EL (cell line): ENCODE results near the gene CACNA1I.

Source experiments
- DNase-seq: peaks from one replicate; pipeline ENCODE4 v3.0.0-alpha.2; 2016

The CACNA1I gene

DNA sequence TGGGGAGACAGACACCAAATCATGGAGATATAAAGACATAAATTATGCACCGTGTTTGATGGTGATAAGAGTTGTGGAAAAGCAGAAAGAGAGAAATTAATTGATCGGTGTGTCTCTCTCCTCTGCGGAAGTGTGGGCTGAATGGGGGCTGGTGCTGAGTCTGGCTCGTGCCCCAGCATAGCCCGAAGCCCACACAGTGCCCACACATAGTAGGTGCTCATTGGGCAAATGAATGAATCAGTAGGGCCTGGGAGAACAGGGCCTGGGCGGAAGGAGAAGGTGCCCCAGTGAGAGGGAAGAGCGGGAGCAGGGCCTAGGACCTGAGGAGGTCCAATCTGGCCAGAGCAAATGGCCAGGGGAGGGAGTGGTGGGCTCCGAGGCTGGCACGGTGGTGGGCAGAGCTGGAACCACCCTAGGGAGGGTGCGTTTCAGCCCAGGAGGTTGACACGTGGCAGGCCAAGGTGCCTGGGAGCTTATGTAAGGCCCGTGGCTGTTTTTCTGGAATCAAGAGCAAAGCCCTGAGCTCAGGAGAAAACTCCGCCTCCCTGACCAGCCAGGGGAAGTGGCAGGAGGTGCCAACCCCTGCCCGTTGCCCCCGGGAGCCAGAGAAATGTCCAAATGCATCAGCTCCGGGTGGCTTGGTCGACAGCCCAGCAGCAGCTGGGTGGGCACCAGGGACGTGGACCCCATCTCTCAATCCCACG, 2.1 kb upstream of the CACNA1I start:
- DNase-seq = no peak

GRCh38 chr22:39569066-39569465, 1.5 kb upstream of the CACNA1I start:
- DNase-seq = no peak

GRCh38 chr22:39570226-39570625, 327 bp upstream of the CACNA1I start:
- DNase-seq = no peak

- no peak for DNase-seq
These were observed 985 bp downstream of the CACNA1I start for GRCh38 chr22:39571538-39571937.

- peak; percentile 96 for DNase-seq
These were observed 4.4 kb downstream of the CACNA1I start for GRCh38 chr22:39574779-39575551.

GRCh38 chr22:39575552-39575825, 4.9 kb downstream of the CACNA1I start:
- DNase-seq = no peak

DNA sequence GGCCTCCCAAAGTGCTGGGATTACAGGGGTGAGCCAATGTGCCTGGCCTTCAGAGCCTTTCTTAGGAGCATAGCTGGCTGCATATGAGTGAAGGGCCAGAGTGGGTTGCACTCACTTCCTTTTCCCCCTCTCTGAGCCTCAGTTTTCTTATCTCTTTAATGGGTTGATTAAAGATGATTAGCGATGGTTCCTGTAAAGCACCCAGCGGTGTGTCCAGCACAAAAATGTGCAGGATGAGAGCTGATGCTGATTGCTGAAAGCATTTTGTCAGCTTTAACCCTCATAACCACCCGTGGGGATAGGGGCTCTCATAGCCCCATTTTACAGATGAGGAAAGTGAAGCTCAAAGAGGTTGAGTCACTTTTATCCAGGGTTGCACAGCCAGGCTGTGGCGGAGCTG, 5.5 kb downstream of the CACNA1I start:
- no peak for DNase-seq

GRCh38 chr22:39577366-39577765, 6.8 kb downstream of the CACNA1I start:
- no peak for DNase-seq

DNA sequence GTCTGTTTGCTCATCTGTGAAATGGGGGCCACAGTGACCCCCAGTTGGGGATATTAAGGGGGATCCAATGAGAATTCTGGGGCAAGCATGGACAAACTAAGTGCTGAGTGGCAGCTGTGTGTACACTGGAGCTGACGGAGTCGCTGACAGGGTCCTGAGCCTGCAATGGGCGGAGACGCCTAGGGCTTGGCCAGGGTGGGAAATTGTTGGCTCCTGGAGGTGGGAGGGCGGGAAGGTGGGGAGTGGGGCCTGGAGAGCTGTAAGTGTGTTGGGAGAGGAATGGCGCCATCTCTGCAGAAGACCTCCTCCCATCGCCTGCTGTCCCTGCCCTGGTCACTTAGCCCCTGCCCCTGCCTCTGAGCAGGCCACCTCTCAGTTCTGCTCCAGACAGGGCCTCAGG, 7.3 kb downstream of the CACNA1I start:
- no peak for DNase-seq

- no peak for DNase-seq
These were observed 9.5 kb downstream of the CACNA1I start for GRCh38 chr22:39580006-39580441.

GRCh38 chr22:39580795-39581194, 10.2 kb downstream of the CACNA1I start:
- DNase-seq = no peak

DNA sequence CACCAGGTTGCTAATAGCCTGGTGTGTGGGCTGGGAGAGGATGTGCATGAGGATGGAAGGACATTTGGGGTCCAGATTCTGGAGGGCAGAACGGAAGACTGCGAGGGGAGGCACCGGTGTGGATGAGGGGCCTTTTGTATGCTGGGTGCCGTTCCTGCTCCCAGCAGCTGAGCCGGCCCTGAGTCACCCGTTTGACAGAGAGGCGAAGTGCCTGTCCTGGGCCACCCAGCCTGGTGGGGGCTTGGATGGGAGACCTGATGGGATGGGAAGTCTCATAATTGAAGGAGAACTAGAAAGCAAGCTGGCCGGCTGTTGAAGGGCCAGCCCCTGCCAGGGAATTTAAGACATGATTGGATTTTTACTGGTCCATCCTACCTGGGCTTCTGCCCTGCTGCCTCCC, 10.8 kb downstream of the CACNA1I start:
- DNase-seq = no peak

DNA sequence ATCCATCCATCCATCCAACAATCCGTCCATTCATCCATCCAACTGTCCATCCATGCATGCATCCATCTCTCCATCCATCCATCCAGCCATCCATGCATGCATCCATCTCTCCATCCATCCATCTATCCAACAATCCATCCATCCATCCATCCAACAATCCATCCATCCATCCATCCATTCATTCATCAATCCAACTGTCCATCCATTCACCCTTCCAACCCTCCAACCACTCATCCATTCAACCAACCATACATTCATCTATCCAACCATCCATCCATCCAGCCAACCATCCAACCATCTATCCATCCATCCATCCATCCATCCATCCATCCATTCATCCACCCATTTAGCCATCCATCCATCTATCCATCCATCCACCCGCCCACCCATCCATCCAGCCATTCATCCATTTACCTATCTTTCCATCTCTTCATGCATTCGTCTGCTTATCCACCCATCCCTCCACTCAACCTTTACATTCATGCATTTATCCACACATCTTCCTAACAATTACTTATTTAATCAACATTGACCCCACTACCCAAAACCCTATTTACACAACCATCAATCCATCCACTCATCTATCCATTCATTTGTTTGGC, 12.6 kb downstream of the CACNA1I start:
- no peak for DNase-seq

DNA sequence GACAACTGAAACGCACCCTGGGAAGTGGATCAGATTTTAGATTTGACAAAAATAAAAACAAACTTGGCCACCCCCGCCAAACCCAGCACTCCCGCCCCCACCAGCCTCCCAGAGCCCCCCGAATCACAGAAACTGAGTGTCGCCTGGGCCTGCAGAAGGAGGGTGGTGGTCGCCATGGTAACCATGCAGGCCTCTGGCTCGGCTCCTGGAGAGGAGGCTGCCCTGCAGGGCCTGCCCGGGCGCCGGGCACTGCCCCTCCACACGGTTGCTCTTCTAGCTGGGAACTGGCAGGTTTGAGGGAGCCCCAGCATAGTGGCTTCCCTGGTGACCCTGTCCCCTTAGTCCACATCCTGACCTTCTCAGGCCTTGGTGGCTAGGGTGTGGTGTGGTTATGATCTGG, 19.3 kb downstream of the CACNA1I start:
- no peak for DNase-seq

GRCh38 chr22:39592081-39593065, 21.8 kb downstream of the CACNA1I start:
- DNase-seq = peak; percentile 93

DNA sequence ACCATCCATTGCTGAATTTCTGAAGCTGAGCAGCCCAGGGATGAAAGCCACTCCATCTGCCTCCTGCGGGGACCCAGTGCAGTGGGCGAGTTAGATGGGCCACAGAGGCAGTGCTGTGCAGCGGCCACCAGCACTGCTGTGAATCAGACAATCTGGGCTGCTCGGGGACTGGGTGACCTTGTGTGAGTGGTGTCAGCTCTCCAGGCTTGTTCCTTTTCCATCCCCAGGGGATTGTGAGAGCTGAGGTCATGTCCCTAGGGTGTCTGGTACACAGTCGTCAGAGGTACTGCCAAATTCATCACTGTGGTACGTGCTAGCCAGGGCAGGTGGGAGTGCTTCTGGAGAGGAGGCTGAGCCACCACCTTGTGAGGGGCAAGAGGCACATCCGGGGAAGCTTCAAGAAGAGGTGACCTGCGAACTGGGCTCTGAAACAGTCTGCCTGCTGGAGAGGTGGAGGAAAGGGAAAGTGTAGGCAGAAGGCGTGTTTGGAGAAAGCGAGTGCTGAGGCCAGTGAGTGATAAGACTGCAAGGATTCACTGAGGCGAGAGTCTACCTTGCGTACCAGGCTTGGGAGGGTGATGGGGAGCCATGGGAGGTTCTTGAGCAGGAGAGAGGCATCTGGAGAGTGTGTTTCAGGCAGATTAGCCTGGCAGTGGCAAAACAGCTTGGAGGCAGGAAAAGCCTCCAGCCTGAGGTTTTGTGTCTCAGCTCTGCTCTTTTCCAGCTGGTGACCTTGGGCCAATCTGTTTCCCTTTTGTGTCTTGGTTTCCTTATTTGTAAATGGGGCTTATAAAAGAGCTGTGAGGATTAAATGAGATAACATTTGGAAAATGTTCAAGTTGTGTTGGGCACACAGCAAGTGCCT, 22.7 kb downstream of the CACNA1I start:
- DNase-seq = no peak

GRCh38 chr22:39593931-39594285, 23.4 kb downstream of the CACNA1I start:
- DNase-seq = no peak

- no peak for DNase-seq
These were observed 23.9 kb downstream of the CACNA1I start for GRCh38 chr22:39594411-39594810.

- no peak for DNase-seq
These were observed 25.1 kb downstream of the CACNA1I start for GRCh38 chr22:39595622-39596172.

DNA sequence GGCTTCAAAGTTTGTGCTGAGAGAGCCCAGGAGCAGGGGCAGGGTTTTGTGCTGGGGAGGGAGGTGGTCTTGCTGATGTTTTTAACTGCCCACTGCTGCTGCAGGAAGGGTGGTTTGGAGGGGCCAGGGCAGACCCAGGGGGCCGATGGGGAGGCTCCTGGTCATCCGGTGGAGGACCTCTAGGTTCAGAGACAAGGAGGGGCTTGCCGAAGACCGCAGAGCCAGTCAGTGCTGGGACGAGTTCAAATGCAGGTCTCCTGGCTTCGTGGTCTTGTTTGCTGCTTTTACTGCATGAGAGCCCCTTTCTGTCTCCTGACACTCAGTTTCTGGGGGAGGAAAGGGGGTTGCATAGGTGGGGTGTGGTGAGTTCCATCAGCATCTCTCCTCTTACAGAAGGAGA, 26.0 kb downstream of the CACNA1I start:
- no peak for DNase-seq

DNA sequence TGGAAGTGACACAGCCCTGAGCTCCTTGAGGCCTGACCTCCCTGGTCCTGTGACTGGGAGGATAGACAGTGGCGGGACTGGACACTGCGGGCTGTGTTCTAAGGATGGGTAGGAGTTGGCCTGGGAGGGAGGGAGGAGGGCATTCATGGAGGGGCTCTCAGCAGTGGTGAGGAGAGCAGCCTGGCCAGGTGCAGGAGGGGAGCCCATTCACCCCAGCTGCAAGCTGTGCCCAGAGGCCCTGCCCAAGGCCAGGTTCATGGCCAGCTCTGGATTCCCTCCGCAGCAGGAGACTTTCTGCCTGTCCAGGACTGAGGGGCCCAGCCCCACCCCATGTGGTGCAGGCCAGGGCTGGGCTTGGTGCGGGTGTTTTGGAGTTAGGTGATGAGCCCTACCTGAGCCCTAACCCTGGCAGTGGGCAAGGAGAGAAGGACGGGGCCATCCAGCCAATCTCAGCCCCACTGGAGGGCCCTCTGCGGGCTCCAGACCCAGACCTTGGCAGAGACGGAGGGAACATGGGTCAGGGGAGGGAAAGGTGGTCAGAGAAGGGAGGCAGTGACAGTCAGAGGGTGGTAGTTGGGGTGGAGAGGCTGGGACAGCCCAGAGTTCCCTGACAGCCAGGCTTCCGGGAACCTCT, 26.8 kb downstream of the CACNA1I start:
- no peak for DNase-seq
